Right lobe of liver (tissue), 6 donors: ENCODE results near the gene ANO7. TPM values are rescaled to one million over a fixed set of nuclear protein-coding genes. Genes with fewer than 3 reads are reported as not detected.
A peak's percentile ranks its signal among the peaks of the same experiment; 100 is the strongest.

Source experiments
- ATAC-seq, 4 donors: fragments of 200-7000 bp; cut with Tn5 transposase; one replicate each; pipeline ENCODE4 v1.9.1; 2020; ENCODE audit warnings: mild to moderate bottlenecking in 4 of 4, moderate library complexity in 4 of 4
- DNase-seq, 3 donors: peaks; one replicate each; pipeline ENCODE4 v3.0.0-alpha.2; 2020
- H3K27ac ChIP-seq, 3 donors: fragments of 200-600 bp; one replicate each; pipeline ENCODE4 v1.8.0; 2022
- H3K27me3 ChIP-seq, 2 donors: fragments of 200-600 bp; one replicate each; pipeline ENCODE4 v1.8.0; 2022
- H3K36me3 ChIP-seq, 4 donors: fragments of 200-600 bp; sonication (generic) in 1 of 4; one replicate each; pipeline versions ENCODE4 v1.5.1 to v1.8.0; 2017 to 2022; ENCODE audit warnings: control low read depth in 1 of 4
- H3K4me1 ChIP-seq, 4 donors: fragments of 200-600 bp; sonication (generic) in 1 of 4; one replicate each; pipeline versions ENCODE4 v1.5.1 to v1.8.0; 2017 to 2022; ENCODE audit warnings: control low read depth in 1 of 4
- H3K4me3 ChIP-seq, 3 donors: fragments of 200-600 bp; one replicate each; pipeline ENCODE4 v1.8.0; 2022
- H3K9me3 ChIP-seq, 4 donors: fragments of 200-600 bp; sonication (generic) in 1 of 4; one replicate each; pipeline versions ENCODE4 v1.5.1 to v1.8.0; 2017 to 2022; ENCODE audit warnings: control low read depth in 1 of 4
- POLR2A ChIP-seq: fragments of 450-650 bp; IDR thresholded peaks from one replicate; pipeline ENCODE4 v1.6.1; 2017; ENCODE audit warnings: antibody characterized with exemption, mild to moderate bottlenecking
- WGBS: methylation state at CpG from one replicate; pipeline ENCODE4 v1.1.6; 2018; ENCODE audit warnings: low coverage, low lambda C conversion rate; ENCODE audit not compliant: insufficient coverage; ENCODE audit errors: missing lambda C conversion rate; 5-methylcytosine and 5-hydroxymethylcytosine counted together
- intact Hi-C, 2 donors: fragments of 100-400 bp; cut with DNase I; formaldehyde crosslinking; loops; one replicate each; pipeline versions ENCODE4 v1.11.2 to v1.14.1; 2022
- total RNA-seq, 6 experiments: library from RNA; depleted of rRNA in 2 of 6; stranded (reverse); fragments of >200 nt in 2 of 6; fragmentation: NEBNext Ultra II Directional in 3 of 6; extraction: Animal tissue kit (Norgen Biotek cat#: 25700) in 3 of 6; gene quantifications; one replicate each; pipeline versions ENCODE4 v1.1.0 to v1.2.4, GENCODE V29; 2016 to 2023
- TF ChIP-seq, protein P1 (sequence below), 4 donors: fragments of 200-600 bp in 3 of 4; fragments of 450-650 bp in 1 of 4; IDR thresholded peaks; one replicate each; pipeline versions ENCODE4 v1.5.1 to v1.8.0; 2016 to 2022; ENCODE audit warnings: antibody characterized with exemption in 4 of 4, mild to moderate bottlenecking in 2 of 4
- donor health status: DM: no; HTN: yes; CAD: no.
- donor health status: DM: no; HTN: no; CAD: no.
- donor health status: DM: no; HTN: no; CAD: no.
- donor health status: DM: no; HTN: yes; CAD: no.
- donor health status: DM: no; HTN: yes; CAD: no.

ANO7 gene
- total RNA-seq, 6 experiments from 2014 or later, result 0.61 to 2.4 (median 0.97) TPM

DNA sequence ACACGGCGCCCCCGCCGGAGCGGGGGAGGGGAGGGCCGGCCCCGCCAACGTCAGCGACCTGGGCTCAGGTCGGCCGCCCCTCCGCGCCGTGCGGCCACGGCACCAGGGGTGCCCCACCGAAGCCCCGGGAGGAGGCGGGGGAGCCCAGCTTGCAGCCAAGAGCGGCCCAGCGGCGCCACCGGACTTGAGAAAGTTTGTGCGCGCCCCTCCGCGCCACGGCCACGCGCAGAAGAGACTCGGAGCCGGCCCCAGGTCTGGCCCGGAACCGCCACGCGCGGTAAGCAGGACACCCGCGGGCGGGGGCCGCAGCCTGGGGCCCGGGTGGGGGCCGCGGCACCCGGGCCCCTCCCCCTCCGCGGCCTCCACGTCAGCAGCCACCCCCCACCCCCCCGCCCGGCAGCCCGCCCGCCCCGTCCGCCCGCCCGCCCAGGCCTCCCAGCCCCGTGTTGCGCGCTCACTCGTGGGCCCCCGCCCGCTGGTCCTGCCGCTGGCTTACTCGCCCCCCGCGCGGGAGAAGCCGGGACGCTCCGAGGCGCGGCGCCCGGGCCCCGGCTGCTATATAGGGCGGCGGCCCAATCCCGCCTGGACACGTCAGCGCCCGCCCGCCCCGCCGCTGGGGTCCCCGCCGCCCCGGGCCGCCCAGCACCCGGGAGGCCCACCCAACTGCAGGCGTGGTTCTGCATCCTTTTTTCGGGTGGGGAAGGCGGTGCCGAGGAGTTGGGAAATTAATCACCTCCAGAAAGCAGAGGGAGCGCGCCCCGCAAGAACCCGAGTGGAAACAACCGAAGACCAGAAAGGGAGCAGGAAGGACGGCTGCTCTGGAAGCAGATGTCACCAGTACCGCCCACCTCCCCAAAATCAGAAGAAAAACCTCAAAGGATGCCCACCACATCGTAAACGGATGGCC, 84.1 kb downstream of the ANO7 start:
- WGBS, result 2% methylated on average over 6 of the region's 102 CpGs
- ATAC-seq (peak; percentile 69 to 84 (median 73)), DNase-seq (peak; percentile 74 to 80 (median 78))
- TF ChIP-seq POLR2A, result no peak
- TF ChIP-seq, protein P1, sequence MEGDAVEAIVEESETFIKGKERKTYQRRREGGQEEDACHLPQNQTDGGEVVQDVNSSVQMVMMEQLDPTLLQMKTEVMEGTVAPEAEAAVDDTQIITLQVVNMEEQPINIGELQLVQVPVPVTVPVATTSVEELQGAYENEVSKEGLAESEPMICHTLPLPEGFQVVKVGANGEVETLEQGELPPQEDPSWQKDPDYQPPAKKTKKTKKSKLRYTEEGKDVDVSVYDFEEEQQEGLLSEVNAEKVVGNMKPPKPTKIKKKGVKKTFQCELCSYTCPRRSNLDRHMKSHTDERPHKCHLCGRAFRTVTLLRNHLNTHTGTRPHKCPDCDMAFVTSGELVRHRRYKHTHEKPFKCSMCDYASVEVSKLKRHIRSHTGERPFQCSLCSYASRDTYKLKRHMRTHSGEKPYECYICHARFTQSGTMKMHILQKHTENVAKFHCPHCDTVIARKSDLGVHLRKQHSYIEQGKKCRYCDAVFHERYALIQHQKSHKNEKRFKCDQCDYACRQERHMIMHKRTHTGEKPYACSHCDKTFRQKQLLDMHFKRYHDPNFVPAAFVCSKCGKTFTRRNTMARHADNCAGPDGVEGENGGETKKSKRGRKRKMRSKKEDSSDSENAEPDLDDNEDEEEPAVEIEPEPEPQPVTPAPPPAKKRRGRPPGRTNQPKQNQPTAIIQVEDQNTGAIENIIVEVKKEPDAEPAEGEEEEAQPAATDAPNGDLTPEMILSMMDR (IDR thresholded peaks at IDR 0.05), result no peak
- intact Hi-C loops, result no loop called here
- H3K4me3 ChIP-seq, result peak overlapping the region; percentile 60 to 88 (median 85)
- peak overlapping the region; percentile 92 to 98 (median 94) for H3K27ac ChIP-seq
- H3K9me3 ChIP-seq, result no peaks in the 10 kb centered on the region
- peaks cover 0 to 15% (median 9%) of the 10 kb centered on the region in 4 donors for H3K36me3 ChIP-seq
- no peaks in the 10 kb centered on the region for H3K27me3 ChIP-seq
- H3K4me1 ChIP-seq, result peaks cover 0 to 50% (median 19%) of the 10 kb centered on the region in 4 donors

- Histone ChIP-seq H3K4me1 (peaks cover 0 to 46% (median 16%) of the 10 kb centered on the region in 4 donors), H3K36me3 (peaks cover 0 to 7% (median 3%) of the 10 kb centered on the region in 4 donors), H3K27ac (peak overlapping the region; percentile 92 to 98 (median 94)), H3K27me3 (no peaks in the 10 kb centered on the region), H3K9me3 (no peaks in the 10 kb centered on the region), H3K4me3 (peak overlapping the region; percentile 60 to 88 (median 85))
- WGBS, result 54% methylated on average over 18 of the region's 21 CpGs
- intact Hi-C loops, result no loop called here
- TF ChIP-seq POLR2A, result no peak
- DNase-seq (no peak), ATAC-seq (peak in 3 of 4 donors; percentile 2 to 3 (median 2))
These were observed 84.9 kb downstream of the ANO7 start for GRCh38 chr2:241273210-241274020.

- H3K4me3 ChIP-seq, result no peak overlapping the region
- H3K27ac ChIP-seq, result no peak overlapping the region
- no CpG with 5 or more reads among the region's 5 CpGs for WGBS
- peak in 1 of 4 donors; percentile 2 for ATAC-seq
- peaks cover 0 to 41% (median 14%) of the 10 kb centered on the region in 4 donors for H3K4me1 ChIP-seq
- TF ChIP-seq, protein P1 (IDR thresholded peaks at IDR 0.05), result no peak
- no peak for TF ChIP-seq POLR2A
- intact Hi-C loops, result no loop called here
- DNase-seq, result no peak
- H3K9me3 ChIP-seq, result no peaks in the 10 kb centered on the region
- H3K36me3 ChIP-seq, result peaks cover 0 to under 1% (median 0%) of the 10 kb centered on the region in 4 donors
- H3K27me3 ChIP-seq, result no peaks in the 10 kb centered on the region
These were observed 85.7 kb downstream of the ANO7 start for GRCh38 chr2:241274127-241274526.

Other genes starting within 250 kb of the ANO7 start
- gene SNED1, start 190.1 kb upstream of the ANO7 start, total RNA-seq, result 10 to 100 TPM in 4 of 6 experiments, 1 to 10 TPM in 2; 7.4 to 27.8 (median 13.2) TPM
- gene MTERF4, start 86.4 kb upstream of the ANO7 start, total RNA-seq, result 10 to 100 TPM; 12.1 to 26.3 (median 17.0) TPM
- 1 to 10 TPM; 2.0 to 4.2 (median 3.4) TPM for gene PASK, start 39.2 kb upstream of the ANO7 start, total RNA-seq
- gene PPP1R7, start 38.2 kb upstream of the ANO7 start, total RNA-seq, result 10 to 100 TPM; 27.8 to 35.7 (median 29.5) TPM
- 100 to 1,000 TPM; 341 to 557 (median 479) TPM for gene HDLBP, start 127.0 kb downstream of the ANO7 start, total RNA-seq
- 10 to 100 TPM; 66.6 to 97.9 (median 86.2) TPM for gene SEPTIN2, start 127.2 kb downstream of the ANO7 start, total RNA-seq
- 10 to 100 TPM; 13.3 to 41.3 (median 28.7) TPM for gene FARP2, start 167.6 kb downstream of the ANO7 start, total RNA-seq